Measurements from ENCODE around the gene BLVRA. TPM values are rescaled to one million over a fixed set of nuclear protein-coding genes. Genes with fewer than 3 reads are reported as not detected.

The BLVRA gene
- total RNA-seq, 6 experiments from 2014 or later = 3.1 to 14.7 (median 5.6) TPM

GRCh38 chr7:43766564-43766963 is 8.1 kb downstream of the BLVRA start:
- H3K4me1 ChIP-seq = peaks cover 0 to 14% (median 0%) of the 10 kb centered on the region in 4 donors
- H3K27me3 ChIP-seq = no peaks in the 10 kb centered on the region
- H3K4me3 ChIP-seq = no peak overlapping the region
- 83% methylated on average over 7 of the region's 8 CpGs for WGBS (ENCODE audit: insufficient coverage, low coverage, low lambda C conversion rate, missing lambda C conversion rate)
- intact Hi-C loops (cut with DNase I) = no loop called here
- TF ChIP-seq POLR2A (IDR thresholded peaks at IDR 0.05) (no peak), CTCF (IDR thresholded peaks at IDR 0.05) (no peak)
- H3K9me3 ChIP-seq = no peaks in the 10 kb centered on the region
- no peak overlapping the region for H3K27ac ChIP-seq
- no peaks in the 10 kb centered on the region for H3K36me3 ChIP-seq
- no peak for DNase-seq
- ATAC-seq = peak in 1 of 4 donors; percentile 13

- no peaks in the 10 kb centered on the region for H3K9me3 ChIP-seq
- no peak overlapping the region for H3K27ac ChIP-seq
- ATAC-seq (no peak), DNase-seq (no peak)
- H3K27me3 ChIP-seq = no peaks in the 10 kb centered on the region
- intact Hi-C loops (cut with DNase I) = no loop called here
- no peak overlapping the region for H3K4me3 ChIP-seq
- WGBS (ENCODE audit: insufficient coverage, low coverage, low lambda C conversion rate, missing lambda C conversion rate) = 86% methylated on average over 8 of the region's 8 CpGs
- H3K4me1 ChIP-seq = peaks cover 0 to 14% (median 0%) of the 10 kb centered on the region in 4 donors
- TF ChIP-seq POLR2A (IDR thresholded peaks at IDR 0.05) (no peak), CTCF (IDR thresholded peaks at IDR 0.05) (no peak)
- H3K36me3 ChIP-seq = no peaks in the 10 kb centered on the region
These were observed 8.8 kb downstream of the BLVRA start for GRCh38 chr7:43767311-43767710.

GRCh38 chr7:43768201-43768886 is 9.9 kb downstream of the BLVRA start:
- WGBS (ENCODE audit: insufficient coverage, low coverage, low lambda C conversion rate, missing lambda C conversion rate) = 79% methylated on average over 6 of the region's 9 CpGs
- Histone ChIP-seq H3K4me1 (peaks cover 0 to 14% (median 0%) of the 10 kb centered on the region in 4 donors), H3K9me3 (no peaks in the 10 kb centered on the region), H3K36me3 (no peaks in the 10 kb centered on the region), H3K27me3 (no peaks in the 10 kb centered on the region), H3K27ac (no peak overlapping the region), H3K4me3 (no peak overlapping the region)
- TF ChIP-seq CTCF (IDR thresholded peaks at IDR 0.05) = no peak
- TF ChIP-seq POLR2A (IDR thresholded peaks at IDR 0.05) = no peak
- DNase-seq (no peak), ATAC-seq (no peak)
- intact Hi-C loops (cut with DNase I) = no loop called here

GRCh38 chr7:43768887-43769272 is 10.4 kb downstream of the BLVRA start:
- whole genome bisulfite sequencing (ENCODE audit: insufficient coverage, low coverage, low lambda C conversion rate, missing lambda C conversion rate) = 86% methylated on average over 1 of the region's 4 CpGs
- TF ChIP-seq POLR2A (IDR thresholded peaks at IDR 0.05) (no peak), CTCF (IDR thresholded peaks at IDR 0.05) (no peak)
- Histone ChIP-seq H3K36me3 (no peaks in the 10 kb centered on the region), H3K4me3 (no peak overlapping the region), H3K27ac (no peak overlapping the region), H3K4me1 (peaks cover 0 to 14% (median 0%) of the 10 kb centered on the region in 4 donors), H3K9me3 (no peaks in the 10 kb centered on the region), H3K27me3 (no peaks in the 10 kb centered on the region)
- intact Hi-C loops (cut with DNase I) = no loop called here
- ATAC-seq (no peak), DNase-seq (no peak)
